Fibroblast of skin of left quadriceps (primary cell): ENCODE measurements around the gene ATF6.

Experiments used
- DNase-seq, 2 experiments: peaks; one replicate each; pipeline ENCODE4 v3.0.0-alpha.2; 2013; ENCODE audit warnings: low read depth in 2 of 2

ATF6 gene

GRCh38 chr1:161970036-161970435 is 203.9 kb downstream of the ATF6 start:
- DNase-seq: no peak

DNA sequence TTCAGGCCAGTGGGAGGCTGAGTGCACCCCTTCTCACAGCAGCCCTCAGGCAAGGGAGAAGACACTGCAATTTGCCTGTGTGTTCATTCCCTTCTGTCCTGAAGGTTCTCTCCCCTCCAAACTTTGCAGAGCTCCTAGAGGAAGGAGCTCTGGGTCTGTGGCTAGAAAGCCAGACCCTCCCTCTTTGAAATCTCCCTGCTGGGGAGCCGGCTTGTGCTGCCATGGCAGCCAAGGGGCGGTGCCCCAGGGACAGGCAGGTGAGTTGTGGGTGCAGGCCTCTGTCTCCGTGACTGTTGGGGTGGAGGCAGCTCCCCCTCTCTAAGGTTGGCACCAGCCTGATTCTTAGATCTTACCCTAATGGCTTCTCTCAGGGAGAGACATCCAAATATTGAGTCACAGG is 204.5 kb downstream of the ATF6 start:
- no peak for DNase-seq

DNA sequence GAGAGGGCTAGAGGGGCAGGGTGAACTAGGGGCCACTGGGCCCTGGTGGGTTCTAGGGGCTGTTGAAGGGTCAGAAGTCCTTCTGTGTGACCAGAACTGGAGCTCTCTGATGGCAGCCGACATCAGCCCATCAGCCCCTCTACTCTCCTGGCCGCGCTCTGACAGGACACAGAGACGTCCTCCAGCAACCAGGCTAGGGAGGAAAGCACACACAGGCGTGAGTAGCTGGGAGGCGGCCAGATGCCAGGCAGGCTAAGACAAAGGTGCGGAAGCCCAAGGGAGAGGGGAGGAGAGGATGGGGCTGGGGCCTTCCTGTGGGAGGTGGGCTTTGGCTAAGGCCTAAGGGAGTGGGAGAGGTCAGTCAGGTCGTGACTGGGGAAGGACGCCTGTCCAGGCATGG is 206.7 kb downstream of the ATF6 start:
- DNase-seq: no peak

GRCh38 chr1:161973924-161974845 is 208.1 kb downstream of the ATF6 start:
- no peak for DNase-seq

DNA sequence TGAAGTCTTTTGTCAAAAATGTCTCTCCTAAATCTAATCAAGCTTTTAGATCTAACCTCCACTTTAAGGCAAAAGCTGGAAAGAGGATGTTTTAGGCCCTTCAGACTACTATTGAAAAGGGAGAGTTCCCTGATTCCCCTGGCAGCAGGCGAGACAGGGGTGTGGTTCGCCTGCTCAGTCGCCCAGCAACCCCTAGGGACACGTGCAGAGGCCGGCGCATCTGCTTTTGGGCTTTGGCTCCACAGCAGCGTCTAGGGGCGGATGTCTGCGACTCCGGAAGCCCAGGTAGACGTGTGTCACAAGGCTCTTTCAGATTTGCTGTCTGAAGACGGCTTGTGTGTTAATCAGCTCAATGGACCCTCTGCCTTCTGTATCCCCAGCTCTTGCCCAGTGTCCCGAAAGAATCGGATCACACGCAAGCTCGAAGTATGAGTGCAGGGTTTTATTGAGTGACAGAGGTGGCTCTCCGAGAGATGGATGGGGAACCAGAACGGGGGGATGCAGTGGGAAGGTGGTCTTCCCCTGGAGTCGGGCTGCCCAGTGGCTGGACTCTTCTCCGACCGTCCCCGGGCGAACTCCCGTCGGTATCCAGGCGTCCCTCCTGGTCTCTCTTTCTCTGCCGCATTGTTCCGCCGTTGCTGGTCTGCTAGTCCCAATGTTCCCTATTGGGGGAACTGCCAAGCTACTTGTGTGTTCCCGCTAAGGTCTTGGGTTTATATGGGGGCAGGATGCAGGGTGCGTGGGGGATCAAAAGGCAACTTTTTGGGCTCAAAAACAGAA is 212.1 kb downstream of the ATF6 start:
- no peak for DNase-seq

DNA sequence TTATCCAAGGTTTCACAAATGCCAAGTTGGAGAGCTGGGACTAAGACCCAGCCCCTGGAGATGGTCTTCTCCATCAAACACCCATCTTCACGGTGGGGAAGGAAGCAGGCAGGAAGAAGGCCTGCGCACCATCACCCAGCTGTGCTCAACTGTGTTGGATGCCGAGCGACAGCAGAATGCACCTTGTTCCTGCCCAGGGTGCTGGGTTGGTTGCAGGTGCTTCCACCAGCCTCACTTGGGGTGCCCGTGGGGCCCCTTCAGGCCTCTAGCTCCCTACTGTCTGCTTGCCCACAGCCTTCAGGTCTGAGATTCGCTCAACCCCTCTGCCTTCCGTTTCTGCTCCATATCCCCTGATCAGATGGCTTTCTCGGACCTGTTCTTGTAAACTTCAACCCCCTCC is 215.0 kb downstream of the ATF6 start:
- no peak for DNase-seq

DNA sequence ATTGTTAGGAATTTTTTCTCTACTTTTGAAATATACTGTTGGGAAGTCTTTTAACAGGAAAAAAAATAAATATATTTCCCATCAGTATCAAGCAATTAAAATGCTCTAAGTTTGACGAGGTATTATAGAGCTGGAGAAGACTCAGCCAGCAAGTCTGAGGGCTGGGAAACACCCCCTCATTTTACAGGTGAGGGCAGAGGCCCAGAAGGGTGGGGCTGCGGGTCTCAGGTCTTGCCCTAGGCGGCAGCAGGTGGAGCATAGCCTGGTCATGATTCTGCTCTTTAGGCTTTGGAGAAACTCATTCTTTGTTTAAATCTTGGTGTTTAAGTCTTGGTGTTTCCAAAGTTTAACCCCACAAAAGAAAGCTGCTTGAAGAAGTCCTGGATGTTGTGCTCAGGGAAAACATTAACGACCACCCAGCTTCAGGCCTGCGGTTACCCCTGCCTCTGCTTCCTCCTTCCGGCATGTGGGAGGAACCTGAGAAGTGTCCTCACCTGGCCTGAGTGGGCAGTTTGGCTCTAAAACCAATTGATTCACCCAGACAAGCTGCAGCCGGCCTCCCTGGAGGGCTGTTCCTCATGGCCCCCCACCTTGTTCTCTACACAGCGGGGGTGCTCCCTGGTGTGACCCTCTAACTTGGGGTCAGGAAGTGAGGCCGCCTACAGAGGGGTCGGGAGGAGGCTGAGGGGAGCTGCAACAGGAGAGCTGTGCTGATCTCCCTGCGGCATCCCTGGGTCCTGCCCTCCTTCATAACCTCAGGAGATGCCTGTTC is 215.8 kb downstream of the ATF6 start:
- DNase-seq: no peak

DNA sequence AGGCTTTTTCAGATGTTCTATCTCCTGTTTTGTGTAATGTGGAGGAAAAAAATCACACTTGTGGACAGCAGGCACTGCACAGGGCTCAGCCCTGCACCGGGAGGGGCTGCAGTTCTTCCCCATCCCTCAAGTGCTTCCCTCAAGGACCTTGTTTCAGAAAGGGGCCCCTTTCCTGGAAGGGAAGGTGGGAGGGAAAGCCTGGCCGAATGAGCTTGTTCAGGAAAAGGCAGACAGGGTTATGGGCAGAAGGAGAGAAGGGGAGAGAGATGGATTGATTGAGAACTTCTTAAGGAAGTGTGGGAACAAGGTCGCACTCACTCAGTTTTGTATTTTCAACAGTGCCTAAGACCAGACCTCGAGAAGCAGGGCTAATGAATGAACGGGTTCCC is 216.4 kb downstream of the ATF6 start:
- DNase-seq: no peak

DNA sequence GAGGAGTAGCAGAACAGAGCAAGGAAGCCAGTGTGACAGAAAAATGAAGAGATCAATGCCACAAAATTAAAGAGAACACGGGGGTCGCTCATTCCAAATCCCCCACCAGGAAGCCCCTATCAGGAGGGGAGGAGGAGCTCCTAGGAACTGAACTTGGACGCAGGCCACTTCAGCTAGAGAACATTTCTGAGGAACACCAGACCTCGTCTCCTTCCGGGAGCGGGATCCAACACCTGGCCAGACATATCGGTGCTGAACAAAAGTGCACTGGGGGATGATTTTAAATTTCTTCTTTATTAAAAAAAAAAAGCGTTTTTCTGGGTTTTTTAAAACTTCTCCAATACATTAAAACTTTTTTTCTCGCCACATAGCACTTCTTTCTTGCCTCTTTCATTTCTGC is 216.8 kb downstream of the ATF6 start:
- no peak for DNase-seq

DNA sequence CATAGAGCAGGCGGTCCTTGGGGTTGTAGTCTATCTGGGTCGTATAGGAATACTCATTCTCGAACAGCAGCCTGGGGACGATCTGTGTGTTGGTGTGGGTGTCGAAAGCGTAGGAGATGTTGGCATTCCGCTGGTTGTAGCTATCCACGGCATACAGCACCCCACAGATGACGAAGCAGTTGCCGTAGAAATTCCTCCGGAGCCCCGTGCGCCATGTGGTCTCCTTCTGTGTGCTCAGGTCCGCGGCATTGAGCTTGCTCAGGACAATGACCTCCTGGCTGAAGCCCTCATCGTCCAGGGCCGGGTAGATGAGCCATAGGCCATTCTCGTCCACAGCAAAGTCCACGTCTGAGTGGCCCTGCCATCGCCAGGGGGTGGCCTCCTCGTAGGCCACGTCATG is 217.6 kb downstream of the ATF6 start:
- DNase-seq: no peak

DNA sequence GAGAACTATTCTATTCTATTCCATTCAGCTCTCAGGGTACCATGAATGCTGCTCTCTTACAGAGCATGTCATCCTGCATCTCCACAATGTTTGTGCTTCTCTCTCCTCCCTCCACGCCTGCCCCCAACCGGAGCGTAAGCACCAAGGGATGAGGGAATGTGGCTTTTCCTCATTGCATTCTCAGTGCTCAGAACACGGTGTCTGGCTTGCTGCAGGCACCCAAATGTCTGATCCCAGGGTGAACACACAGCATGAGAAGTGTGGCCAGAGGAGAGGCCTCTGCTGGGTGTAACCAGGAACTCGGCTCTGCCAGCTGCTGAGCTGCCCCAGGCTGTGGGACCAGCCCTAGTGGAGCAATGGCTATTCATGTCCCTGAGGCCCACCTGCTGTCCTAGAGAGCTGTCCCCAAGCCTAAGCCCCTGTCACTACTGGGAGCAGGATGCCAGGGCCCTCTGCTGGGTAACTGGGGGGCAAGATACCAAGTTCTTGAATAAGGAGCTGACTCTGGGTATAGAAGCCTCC is 219.2 kb downstream of the ATF6 start:
- no peak for DNase-seq

- DNase-seq: no peak
Measured at GRCh38 chr1:161986328-161986727, 220.2 kb downstream of the ATF6 start.

- DNase-seq: no peak
Measured at GRCh38 chr1:161987303-161987702, 221.2 kb downstream of the ATF6 start.

DNA sequence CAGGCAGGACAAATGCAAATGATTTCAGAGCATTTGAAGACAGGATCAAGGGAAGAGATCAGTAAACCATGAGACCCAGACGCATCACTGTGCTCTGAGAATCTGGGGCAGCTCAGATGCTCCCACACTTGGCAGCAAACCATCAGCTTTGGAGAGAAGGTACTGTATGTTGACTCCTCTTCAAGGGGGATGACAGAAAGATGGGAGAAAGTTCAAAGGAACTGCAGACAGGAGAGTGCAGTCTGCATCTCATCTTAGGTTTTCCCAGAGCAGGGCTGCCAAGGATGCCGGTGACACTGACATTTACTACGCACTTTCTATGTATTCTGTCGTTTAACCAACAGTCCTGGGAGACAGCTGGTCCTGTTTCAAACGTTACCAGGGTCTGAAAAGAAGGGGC is 221.8 kb downstream of the ATF6 start:
- no peak for DNase-seq

- no peak for DNase-seq
Measured at GRCh38 chr1:161988413-161988812, 222.3 kb downstream of the ATF6 start.

- DNase-seq: no peak
Measured at GRCh38 chr1:161989108-161989507, 223.0 kb downstream of the ATF6 start.

- peak in 1 of 2 experiments; percentile 21 for DNase-seq
Measured at GRCh38 chr1:161989786-161990185, 223.7 kb downstream of the ATF6 start.

GRCh38 chr1:161993576-161993975 is 227.5 kb downstream of the ATF6 start:
- no peak for DNase-seq

DNA sequence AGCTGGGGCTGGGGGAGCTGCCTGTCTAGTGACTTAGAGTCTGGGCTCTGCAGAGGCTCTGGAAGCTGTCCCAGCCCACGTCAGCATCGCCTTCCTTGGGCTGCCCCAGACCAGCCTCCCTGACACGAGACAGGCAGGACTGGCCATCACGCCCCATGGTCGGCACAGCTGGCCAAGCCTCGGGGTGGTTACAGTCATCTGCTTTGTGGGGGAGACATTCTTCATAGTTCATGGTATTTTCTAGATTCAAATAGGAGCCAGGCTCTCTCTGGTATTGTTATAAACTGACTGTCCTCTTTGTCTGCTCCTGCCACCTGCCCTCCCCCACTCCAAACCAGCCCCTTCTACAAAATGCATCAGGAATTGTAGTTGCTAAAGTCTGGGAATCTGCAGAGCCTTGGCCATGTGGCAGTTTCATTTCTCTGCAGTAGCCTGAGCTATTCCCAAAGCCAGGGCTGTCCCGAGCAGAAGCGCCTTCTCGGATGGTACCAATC is 228.1 kb downstream of the ATF6 start:
- no peak for DNase-seq

- no peak for DNase-seq
Measured at GRCh38 chr1:161997152-161997551, 231.0 kb downstream of the ATF6 start.

DNA sequence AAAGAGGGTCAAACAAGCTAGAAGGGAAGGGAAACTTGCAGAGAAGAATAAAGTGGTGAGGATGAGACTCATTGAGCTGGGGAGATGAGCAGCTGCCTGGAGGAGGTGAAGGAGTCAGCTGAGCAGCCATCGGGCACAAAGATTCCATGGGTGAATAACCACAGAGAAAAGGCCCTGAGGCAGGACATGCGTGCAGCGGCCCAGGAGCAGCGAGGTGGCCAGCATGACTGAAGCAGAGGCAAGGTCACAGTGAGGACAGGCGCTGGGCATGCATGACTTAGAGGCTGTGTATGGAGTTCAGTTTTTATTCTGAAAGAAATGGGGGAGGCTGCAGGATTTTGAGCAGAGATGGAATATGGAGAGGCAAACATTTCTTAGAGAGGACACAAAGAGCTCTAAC is 232.7 kb downstream of the ATF6 start:
- no peak for DNase-seq
